Measurements from ENCODE around the gene ZSCAN26.

The ZSCAN26 gene

DNA sequence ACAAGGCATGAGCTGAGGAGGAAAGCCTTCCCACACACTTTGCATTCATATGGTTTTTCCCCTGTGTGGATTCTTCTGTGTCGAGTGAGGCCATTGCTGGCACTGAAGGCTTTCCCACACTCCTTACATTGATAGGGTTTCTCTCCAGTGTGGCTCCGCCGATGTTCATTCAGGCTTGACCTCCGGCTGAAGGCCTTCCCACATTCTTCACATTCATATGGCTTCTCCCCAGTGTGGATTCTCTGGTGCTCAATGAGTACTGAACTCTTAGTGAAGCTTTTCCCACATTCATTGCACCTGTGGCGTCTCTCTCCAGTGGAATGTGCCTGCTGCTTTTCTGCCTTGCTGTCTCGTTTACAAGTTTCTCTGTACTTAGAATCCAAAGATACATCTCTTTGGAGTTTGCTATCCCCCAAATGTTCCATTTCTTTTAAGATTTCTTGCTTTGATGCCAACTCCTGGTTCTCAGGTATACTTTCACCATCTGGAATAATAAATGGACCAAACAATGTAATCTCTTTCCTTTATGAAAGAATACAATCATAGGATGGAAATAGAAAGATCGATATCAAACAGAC, 59.5 kb downstream of the ZSCAN26 start:
- FAIRE-seq = no peak

Measured in islet of Langerhans (tissue), 1 donor.